ENCODE measurements around the gene SRGAP1.
"Not testable (repeated sequence)": the region's sequence is repeated elsewhere in the genome, so short reads cannot be mapped to it uniquely, and the experiment has no call there.

SRGAP1 gene

DNA sequence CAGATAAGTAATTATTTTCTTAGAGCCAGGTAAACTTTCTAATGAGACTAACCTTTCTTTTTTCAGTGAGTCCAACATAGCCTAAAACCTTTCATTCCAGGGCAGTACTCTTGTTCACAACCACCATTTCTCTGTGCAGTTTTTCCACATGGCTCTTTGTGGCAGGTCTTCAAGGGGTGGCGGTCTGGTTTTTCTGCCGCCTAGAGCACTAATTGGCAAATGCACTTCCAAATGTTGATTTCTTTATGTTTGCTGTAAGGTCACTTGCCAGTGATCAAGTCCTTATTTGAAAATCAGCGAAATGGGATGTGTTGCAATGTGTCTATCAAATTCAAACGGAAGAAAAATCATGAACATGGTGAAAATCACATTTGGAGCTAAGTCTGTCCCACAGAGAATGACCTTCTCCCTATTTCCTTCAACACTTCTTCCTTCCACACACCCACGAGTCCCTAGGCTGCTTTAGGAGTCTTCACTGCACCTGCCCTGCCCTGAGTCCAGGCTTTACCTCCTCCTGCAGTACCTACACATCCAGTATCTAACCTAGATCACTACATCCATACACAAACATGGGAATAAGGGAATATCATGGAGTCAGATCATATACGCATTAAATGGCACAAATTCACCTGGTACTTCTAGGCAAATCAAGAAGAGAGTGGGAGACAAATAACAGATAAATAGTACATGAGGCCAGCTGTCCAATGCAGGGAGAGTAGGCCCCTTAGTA lies 1.9 kb downstream of the SRGAP1 start:
- no peaks in the 10 kb centered on the region for H3K36me3 Mint-ChIP-seq (ENCODE audit: low read depth)
- peaks cover 9% of the 10 kb centered on the region for H3K4me1 Mint-ChIP-seq
- no peak for ATAC-seq
- no peak for DNase-seq
- no peaks in the 10 kb centered on the region for H3K9me3 Mint-ChIP-seq
- H3K4me3 Mint-ChIP-seq = no peak overlapping the region
- H3K27me3 Mint-ChIP-seq = peaks cover 33% of the 10 kb centered on the region
- no peak overlapping the region for H3K27ac Mint-ChIP-seq

DNA sequence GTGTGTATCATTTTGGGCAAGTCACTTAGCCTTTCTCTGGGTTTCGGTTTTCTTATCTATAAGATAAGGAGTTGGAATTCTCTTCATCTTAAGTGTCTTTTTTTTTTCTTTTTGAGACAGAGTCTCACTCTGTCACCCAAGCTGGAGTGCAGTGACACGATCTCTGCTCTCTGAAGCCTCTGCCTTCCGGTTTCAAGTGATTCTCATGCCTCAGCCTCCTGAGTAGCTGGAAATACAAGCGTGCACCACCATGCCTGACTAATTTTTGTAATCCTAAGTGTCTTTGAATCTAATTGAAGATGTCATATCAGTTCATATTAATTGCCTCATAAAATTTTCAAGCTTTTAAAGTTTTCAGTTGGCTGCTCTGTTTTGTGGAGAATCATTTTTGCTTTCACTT lies 4.0 kb downstream of the SRGAP1 start:
- no peak for ATAC-seq
- H3K27ac Mint-ChIP-seq = no peak overlapping the region
- no peaks in the 10 kb centered on the region for H3K36me3 Mint-ChIP-seq (ENCODE audit: low read depth)
- DNase-seq = no peak
- H3K4me3 Mint-ChIP-seq = no peak overlapping the region
- no peaks in the 10 kb centered on the region for H3K9me3 Mint-ChIP-seq
- H3K27me3 Mint-ChIP-seq = peaks cover 25% of the 10 kb centered on the region
- peaks cover 5% of the 10 kb centered on the region for H3K4me1 Mint-ChIP-seq

DNA sequence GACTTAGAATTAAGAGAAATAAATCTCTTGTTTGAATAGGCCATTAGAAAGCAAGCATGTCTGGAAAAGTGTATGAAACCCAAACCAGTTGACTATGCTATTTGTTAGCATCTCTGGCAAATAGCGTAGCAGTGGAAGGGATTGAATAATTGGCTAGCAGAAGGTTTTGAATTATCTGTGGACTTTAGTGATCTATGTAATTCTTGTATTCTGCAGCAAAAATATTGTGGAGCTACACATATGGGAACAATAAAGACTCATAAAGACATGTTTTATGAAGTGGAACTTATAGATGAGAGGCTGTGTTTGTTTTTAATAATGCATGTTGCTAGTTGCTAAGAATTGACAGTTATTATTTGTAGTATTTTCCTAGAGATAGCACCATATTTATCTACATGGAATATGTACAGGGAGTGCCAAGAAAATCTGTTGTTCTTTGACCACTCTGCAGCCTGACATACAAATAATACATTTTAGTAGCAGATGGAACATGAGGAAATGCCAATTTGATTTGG lies 4.7 kb downstream of the SRGAP1 start:
- Mint-ChIP-seq H3K4me1 (peaks cover 5% of the 10 kb centered on the region), H3K9me3 (no peaks in the 10 kb centered on the region), H3K36me3 (ENCODE audit: low read depth) (no peaks in the 10 kb centered on the region), H3K4me3 (no peak overlapping the region), H3K27ac (no peak overlapping the region), H3K27me3 (peaks cover 25% of the 10 kb centered on the region)
- ATAC-seq (no peak), DNase-seq (no peak)

DNA sequence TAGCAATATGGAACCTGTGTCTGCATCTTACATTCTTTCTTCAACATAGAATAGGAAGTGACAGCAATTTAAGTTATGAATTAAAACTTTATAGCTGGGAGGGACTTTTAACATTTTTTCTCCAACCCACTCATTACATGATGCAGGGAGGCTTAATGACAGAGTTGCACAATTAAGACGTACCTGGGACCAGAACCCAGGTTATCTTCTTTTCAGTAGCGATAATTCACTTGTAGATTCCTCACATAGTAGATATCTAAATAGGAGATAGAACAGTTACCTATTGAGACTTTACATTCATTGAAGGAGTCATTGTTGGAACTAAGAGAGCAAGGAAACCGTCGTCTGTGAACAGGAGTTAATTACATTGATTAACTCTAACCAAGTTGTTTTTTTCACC lies 5.1 kb downstream of the SRGAP1 start:
- no peak for DNase-seq
- peaks cover 3% of the 10 kb centered on the region for H3K4me1 Mint-ChIP-seq
- H3K4me3 Mint-ChIP-seq = no peak overlapping the region
- H3K9me3 Mint-ChIP-seq = no peaks in the 10 kb centered on the region
- H3K36me3 Mint-ChIP-seq (ENCODE audit: low read depth) = no peaks in the 10 kb centered on the region
- no peak overlapping the region for H3K27ac Mint-ChIP-seq
- peaks cover 23% of the 10 kb centered on the region for H3K27me3 Mint-ChIP-seq
- no peak for ATAC-seq

DNA sequence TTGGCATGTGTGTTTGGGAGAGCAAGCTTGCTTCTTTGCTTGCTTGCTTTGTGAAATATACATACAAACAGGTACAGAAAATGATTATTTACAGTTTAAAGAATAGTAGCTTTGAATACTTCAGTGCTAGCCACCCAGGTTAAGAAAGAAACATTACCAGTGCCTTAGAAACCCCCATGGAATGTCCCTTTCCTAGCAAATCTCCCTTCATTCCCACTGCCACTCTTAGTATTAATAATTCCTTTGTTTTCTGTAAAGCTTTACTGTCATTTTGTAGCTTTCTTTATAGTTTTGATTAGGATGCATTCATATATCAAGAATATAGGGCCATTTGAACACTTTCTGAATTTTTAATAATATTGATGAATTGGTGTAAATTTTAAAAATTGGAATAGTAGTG lies 9.5 kb downstream of the SRGAP1 start:
- Mint-ChIP-seq H3K36me3 (ENCODE audit: low read depth) (no peaks in the 10 kb centered on the region), H3K4me1 (no peaks in the 10 kb centered on the region), H3K27me3 (no peaks in the 10 kb centered on the region), H3K27ac (no peak overlapping the region), H3K4me3 (no peak overlapping the region), H3K9me3 (no peaks in the 10 kb centered on the region)
- no peak for DNase-seq
- no peak for ATAC-seq

DNA sequence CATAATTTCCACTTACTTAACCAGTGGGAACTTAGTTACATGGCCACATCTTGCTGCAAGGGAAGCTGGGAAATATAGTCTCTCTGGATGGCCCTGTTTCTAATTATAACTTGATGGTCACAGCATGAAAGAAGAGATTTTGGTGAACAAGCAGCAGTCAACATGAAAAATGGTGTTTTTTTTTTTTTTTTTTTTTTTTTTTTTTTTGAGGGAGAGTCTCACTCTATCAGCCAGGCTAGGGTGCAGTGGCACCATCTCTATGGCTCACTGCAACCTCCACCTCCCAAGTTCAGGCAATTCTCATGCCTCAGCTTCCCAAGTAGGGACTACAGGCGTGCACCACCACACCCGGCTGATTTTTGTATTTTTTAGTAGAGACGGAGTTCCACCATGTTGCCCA lies 10.8 kb downstream of the SRGAP1 start:
- DNase-seq = no peak
- H3K9me3 Mint-ChIP-seq = no peaks in the 10 kb centered on the region
- H3K4me3 Mint-ChIP-seq = no peak overlapping the region
- H3K36me3 Mint-ChIP-seq (ENCODE audit: low read depth) = no peaks in the 10 kb centered on the region
- no peaks in the 10 kb centered on the region for H3K4me1 Mint-ChIP-seq
- H3K27ac Mint-ChIP-seq = no peak overlapping the region
- peaks cover 2% of the 10 kb centered on the region for H3K27me3 Mint-ChIP-seq
- no peak for ATAC-seq

DNA sequence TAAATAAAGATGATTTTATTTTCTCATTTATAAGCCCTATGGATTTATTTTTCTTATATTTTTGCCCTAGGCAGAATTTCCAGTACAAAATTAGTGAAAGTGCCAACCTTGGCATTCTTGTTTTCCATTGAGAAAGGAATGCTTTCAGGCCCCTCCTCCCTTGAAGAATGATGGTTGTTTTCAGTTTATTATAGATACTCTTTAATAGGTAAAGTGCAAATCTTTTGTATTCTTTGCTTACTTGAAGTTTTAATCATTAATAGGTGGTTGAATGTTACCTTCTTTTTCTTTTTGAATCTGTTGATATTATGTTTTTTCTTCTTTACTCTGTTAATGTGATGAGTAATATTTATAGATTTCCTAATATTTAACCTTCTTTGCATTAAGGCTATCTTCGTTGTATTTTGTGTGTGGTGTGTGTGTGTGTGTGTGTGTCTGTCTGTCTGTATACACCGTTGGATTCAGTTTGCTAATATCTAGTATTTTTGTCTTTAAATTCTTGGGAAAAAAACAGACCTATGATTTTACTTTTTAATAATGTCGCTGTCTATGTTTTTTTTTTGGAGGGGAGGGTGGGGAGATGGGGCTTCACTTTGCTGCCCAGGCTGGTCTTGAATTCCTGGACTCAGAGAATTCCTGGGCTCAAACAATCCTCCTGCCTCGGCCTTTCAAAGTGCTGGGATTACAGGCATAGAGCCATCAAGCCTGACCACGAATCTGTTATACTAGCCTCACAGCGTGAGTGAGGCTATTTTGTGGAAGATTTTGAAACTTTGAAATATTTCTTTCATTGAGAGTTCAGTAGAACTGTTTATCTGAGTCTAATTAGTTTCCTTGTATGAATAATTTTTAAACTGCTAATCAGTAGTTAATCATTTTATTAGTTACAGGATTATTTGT lies 13.5 kb downstream of the SRGAP1 start:
- H3K4me1 Mint-ChIP-seq = no peaks in the 10 kb centered on the region
- no peaks in the 10 kb centered on the region for H3K9me3 Mint-ChIP-seq
- no peak overlapping the region for H3K4me3 Mint-ChIP-seq
- ATAC-seq (no peak), DNase-seq (no peak)
- H3K27ac Mint-ChIP-seq = no peak overlapping the region
- no peaks in the 10 kb centered on the region for H3K36me3 Mint-ChIP-seq (ENCODE audit: low read depth)
- H3K27me3 Mint-ChIP-seq = peaks cover 2% of the 10 kb centered on the region

DNA sequence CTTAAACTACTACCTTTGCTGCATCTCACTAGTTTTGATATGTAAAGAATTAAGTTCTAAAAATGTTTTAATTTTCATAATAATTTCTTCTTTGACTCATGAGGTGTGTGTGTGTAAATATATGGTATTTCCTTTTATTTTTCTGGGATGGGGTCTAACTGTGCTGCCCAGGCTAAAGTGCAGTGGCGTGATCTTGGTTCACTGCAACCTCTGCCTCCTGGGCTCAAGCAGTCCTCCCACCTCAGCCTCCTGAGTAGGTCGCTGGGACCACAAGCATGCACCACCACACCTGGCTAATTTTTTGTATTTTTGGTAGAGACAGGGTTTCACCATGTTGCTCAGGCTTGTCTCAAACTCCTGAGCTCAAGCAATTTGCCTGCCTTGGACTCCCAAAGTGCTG lies 15.4 kb downstream of the SRGAP1 start:
- not testable (repeated sequence) for H3K36me3 Mint-ChIP-seq (ENCODE audit: low read depth); ATAC-seq; H3K4me1 Mint-ChIP-seq; H3K4me3 Mint-ChIP-seq; H3K9me3 Mint-ChIP-seq; DNase-seq; H3K27me3 Mint-ChIP-seq; H3K27ac Mint-ChIP-seq

DNA sequence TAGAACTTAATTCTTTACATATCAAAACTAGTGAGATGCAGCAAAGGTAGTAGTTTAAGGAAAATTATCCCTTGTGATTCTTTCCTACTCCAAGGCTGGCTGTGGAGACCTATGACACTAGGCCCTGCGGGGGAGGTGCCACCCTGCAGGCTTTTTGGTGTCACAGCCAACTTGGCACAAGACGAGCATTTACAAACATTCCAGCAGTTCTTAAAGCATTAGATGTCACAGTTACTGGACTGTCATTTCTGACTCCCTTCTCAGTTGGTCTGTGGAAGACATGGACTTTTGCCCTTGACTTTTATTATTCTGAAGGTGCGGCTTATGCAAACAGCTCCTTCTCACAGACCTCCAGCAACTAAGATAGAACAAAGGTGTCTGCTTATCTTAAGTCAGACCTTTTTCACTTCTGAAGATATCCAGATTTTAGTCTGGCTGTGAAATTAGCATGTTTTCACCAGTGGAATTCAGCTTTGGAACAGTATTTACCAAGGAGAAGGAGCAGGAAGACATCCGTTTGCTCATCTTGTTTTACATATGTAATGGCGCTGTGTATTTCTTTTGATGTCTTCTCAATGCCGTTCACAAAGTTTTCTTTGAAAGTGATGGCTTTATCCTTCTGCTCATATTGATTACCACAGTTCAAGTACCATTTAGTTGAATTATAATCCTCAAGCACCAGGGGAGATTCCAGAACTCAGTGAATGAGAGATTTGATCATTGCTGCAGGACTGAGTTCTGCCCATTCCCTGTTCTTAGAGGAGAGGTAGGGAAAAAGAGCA lies 17.9 kb downstream of the SRGAP1 start:
- Mint-ChIP-seq H3K27me3 (peaks cover 2% of the 10 kb centered on the region), H3K9me3 (no peaks in the 10 kb centered on the region), H3K36me3 (ENCODE audit: low read depth) (no peaks in the 10 kb centered on the region), H3K4me3 (no peak overlapping the region), H3K4me1 (no peaks in the 10 kb centered on the region), H3K27ac (no peak overlapping the region)
- ATAC-seq (no peak), DNase-seq (no peak)

DNA sequence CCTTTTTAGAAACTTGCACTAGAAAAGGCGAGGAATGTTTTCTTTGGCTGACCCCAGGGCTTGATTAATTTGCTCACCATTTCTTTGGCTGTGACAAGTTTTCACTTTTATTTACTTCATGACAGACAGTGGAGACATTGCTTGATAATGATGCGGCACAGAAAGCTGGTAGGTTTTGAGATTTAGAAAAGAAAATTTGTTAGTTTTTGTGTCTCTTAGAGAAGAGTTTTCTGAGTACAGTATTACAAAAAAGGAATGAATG lies 18.4 kb downstream of the SRGAP1 start:
- ATAC-seq (no peak), DNase-seq (no peak)
- Mint-ChIP-seq H3K9me3 (no peaks in the 10 kb centered on the region), H3K27me3 (peaks cover 2% of the 10 kb centered on the region), H3K27ac (no peak overlapping the region), H3K4me3 (no peak overlapping the region), H3K36me3 (ENCODE audit: low read depth) (no peaks in the 10 kb centered on the region), H3K4me1 (no peaks in the 10 kb centered on the region)

DNA sequence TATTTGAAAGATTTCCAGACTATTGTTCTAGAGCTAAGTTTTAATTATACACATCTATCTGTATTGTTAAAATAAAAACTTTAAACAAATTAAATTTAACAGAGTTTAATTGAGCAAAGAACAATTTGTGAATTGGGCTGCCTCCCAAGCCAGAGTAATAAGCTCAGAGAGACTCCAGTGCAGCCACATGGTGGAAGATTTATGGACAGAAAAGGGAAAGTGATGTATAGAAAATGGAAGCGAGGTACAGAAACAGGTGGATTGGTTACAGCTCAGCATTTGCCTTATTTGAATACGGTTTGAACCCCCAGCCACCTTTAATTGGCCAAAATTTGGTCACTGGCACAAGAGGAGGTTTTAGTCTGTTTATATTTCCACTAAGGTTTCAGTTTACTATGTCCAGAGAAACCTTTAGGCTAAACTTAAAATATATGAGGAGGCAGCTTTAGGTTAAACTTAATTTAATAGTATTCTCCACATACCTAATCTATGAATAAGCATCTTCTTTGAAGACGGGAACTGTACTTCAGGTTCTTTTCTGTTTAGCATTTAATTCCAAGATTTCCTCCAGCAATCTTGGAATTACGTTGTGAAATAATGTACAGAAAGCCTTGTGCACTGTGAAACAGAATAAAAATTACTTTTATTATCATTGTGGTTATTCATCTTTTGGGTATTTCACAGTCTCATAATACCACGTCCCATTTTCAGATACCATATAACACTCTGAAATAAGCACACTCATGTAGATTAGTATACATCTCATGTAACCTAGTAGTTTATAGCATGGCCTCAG lies 19.4 kb downstream of the SRGAP1 start:
- ATAC-seq = no peak
- no peak overlapping the region for H3K27ac Mint-ChIP-seq
- H3K9me3 Mint-ChIP-seq = no peaks in the 10 kb centered on the region
- no peaks in the 10 kb centered on the region for H3K4me1 Mint-ChIP-seq
- no peak for DNase-seq
- H3K4me3 Mint-ChIP-seq = no peak overlapping the region
- peaks cover 2% of the 10 kb centered on the region for H3K27me3 Mint-ChIP-seq
- H3K36me3 Mint-ChIP-seq (ENCODE audit: low read depth) = no peaks in the 10 kb centered on the region

DNA sequence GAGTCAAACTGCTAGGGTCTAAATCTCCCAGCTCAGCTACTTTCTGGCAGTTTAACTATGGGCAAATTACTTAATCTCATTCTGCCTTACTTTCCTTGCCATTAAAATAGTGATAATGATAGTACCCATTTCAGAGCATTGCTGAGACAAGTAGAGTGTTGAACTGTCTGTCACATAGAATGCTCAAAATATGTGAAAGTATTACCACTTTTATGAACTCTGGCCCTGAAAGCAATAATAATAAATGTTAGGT lies 19.9 kb downstream of the SRGAP1 start:
- Mint-ChIP-seq H3K4me1 (no peaks in the 10 kb centered on the region), H3K36me3 (ENCODE audit: low read depth) (no peaks in the 10 kb centered on the region), H3K27ac (no peak overlapping the region), H3K27me3 (peaks cover under 1% of the 10 kb centered on the region), H3K4me3 (no peak overlapping the region), H3K9me3 (no peaks in the 10 kb centered on the region)
- no peak for DNase-seq
- ATAC-seq = no peak

DNA sequence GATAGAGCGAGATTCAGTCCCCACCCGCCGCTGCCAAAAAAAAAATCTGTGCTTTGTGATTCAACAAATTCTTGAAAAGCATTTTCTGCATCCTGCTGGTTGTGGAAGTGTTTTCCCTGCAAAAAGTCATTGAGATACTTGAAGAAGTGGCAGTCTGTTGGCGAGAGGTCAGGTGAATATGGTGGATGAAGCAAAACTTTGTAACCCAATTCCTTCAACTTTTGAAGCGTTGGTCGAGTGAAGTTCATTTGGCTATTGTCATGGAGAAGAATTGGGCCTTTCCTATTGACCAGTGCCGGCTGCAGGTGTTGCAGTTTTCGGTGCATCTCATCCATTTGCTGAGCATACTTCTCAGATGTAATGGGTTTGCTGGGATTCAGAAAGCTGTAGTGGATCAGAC lies 20.9 kb downstream of the SRGAP1 start:
- Mint-ChIP-seq H3K4me1 (no peaks in the 10 kb centered on the region), H3K36me3 (ENCODE audit: low read depth) (no peaks in the 10 kb centered on the region), H3K27me3 (no peaks in the 10 kb centered on the region), H3K4me3 (no peak overlapping the region), H3K27ac (no peak overlapping the region), H3K9me3 (no peaks in the 10 kb centered on the region)
- no peak for ATAC-seq
- DNase-seq = no peak

DNA sequence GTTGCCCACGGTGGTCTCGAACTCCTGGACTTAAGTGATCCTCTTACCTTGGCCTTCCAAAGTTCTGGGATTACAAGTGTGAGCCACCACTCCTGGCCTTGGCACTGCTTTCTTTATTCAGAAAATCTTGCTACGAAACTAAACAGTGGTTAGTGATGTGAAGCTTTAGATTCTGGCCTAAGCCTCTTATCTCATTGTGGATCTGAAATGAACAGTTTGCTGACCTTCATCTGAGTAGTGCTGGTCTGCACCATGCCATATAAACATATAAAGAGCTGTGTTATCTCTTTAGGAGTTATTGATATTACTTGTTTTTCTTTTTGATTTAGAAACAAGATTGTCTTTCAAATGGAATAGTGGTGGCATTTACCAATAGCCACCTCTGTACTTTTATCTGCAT lies 22.6 kb downstream of the SRGAP1 start:
- H3K4me3 Mint-ChIP-seq = no peak overlapping the region
- H3K27ac Mint-ChIP-seq = no peak overlapping the region
- H3K9me3 Mint-ChIP-seq = no peaks in the 10 kb centered on the region
- H3K4me1 Mint-ChIP-seq = no peaks in the 10 kb centered on the region
- DNase-seq = no peak
- ATAC-seq = no peak
- no peaks in the 10 kb centered on the region for H3K36me3 Mint-ChIP-seq (ENCODE audit: low read depth)
- H3K27me3 Mint-ChIP-seq = peaks cover 5% of the 10 kb centered on the region

Data from activated naive CD8-positive, alpha-beta T cell treated with anti-CD3 and anti-CD28 coated beads, Interleukin-2, amount 50 U/mL, for 24 hours (primary cell).